Thyroid gland (tissue), 4 donors: ENCODE data around the gene DIS3L.

Experiments used
- CTCF ChIP-seq, 6 experiments: fragments of 200-600 bp in 3 of 6; fragments of 450-650 bp in 3 of 6; sonication (generic) in 3 of 6; IDR thresholded peaks; one replicate each; pipeline ENCODE4 v1.5.1; 2016 to 2019; ENCODE audit warnings: antibody characterized with exemption in 6 of 6, mild to moderate bottlenecking in 2 of 6, inconsistent platforms in 1 of 6, moderate library complexity in 1 of 6
- POLR2A ChIP-seq, 2 donors: fragments of 450-650 bp; IDR thresholded peaks; one replicate each; pipeline ENCODE4 v1.6.1; 2017; ENCODE audit warnings: antibody characterized with exemption in 2 of 2, mild to moderate bottlenecking in 2 of 2, moderate library complexity in 1 of 2

DNA sequence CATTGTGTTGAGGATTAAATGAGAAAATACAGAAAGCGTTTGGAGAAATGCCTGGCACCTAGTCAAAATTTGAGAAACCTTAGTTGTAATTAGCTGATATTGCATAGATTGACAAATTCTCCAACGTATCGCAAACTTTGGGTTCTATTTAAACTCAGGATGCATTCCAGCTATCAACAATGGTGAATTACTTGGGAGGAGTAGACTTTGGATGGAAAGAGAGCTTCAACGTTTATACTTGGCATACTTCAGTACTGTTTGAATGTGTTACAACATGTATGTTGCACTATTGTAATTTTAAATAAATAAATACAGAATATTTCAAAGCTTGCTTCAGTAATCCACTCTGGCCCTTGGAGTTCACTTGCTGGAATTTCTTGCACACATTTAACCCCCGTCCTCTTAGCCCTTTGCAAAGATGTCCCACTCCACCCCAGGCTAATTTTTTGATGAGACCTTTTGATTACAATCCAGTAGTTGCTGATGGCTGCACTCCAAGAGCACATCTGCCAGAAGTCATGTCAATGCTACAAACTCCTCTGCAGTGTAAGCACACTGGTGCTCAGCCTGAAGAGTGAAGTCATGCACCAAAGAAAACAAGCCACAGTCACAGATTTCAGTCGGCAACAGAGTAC lies 4.7 kb upstream of the DIS3L start:
- TF ChIP-seq POLR2A (IDR thresholded peaks at IDR 0.05) (no peak), CTCF (IDR thresholded peaks at IDR 0.05) (no peak)
